Astrocyte of the spinal cord (primary cell): ENCODE measurements around the gene SV2A.
"Not testable (repeated sequence)": the region's sequence is repeated elsewhere in the genome, so short reads cannot be mapped to it uniquely, and the experiment has no call there.

Source experiments
- DNase-seq: peaks from one replicate; pipeline ENCODE4 v3.0.0; 2011; ENCODE audit warnings: low read depth, low spot score
- H3K4me3 ChIP-seq: 2 replicates; pipeline ENCODE4 v1.5.1; 2011; ENCODE audit warnings: low read depth, mild to moderate bottlenecking, low read length, moderate library complexity
- in situ Hi-C: cut with HindIII; loops from 2 replicates; pipeline ENCODE4 v1.10.0; 2017; ENCODE audit warnings: low sequenced_read_pairs
- TF ChIP-seq, protein P1 (sequence below): IDR thresholded peaks from 2 replicates; pipeline ENCODE4 v1.5.1; 2012; ENCODE audit warnings: low read depth, mild to moderate bottlenecking, low read length, inconsistent platforms

Gene SV2A

DNA sequence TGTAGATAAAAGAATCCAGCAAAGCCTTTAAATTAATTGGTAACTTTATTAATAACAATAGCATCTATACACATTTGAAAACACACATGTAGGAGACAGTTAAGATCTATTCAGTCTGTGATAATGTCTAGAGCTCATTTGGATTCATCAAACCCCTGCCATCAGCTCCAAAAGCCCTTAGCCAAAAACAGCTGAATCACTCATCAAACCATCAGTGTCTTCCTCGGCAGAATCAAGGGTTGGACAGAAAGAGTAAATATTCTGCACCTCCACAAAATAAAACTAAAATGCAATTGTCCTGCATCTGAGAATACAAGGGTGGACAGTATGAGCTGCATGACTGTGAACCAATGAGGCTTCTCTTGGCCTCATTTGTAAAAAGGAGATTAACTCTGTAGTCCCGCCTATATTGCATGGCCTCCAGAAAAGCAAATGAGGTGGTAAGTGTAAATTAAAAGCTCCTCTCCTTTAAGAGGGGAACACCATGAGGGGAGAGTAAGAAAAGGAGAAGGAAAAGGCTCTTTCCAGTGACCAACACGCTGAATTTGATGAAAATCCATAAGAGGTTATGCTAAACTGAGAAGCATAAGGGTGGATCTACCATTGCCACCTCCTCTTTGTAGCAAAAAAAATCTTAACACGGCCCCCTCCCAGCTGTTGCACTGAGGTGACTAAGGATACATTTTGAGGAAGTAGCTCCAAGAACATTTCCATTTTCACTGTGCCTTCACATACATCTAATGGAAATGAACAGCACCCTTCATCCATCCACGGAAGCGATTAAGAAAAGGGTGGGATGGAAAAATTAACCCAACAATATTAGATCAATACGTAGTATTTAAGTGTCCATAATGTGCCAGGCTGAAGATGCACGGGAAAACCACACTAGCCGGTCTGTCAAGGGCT, 33.0 kb downstream of the SV2A start:
- peak overlapping the region; percentile 85 for H3K4me3 ChIP-seq

GRCh38 chr1:149883598-149884247, 33.9 kb downstream of the SV2A start:
- no peak overlapping the region for H3K4me3 ChIP-seq
- DNase-seq = no peak
- in situ Hi-C loops = no loop called here
- TF ChIP-seq, protein P1, sequence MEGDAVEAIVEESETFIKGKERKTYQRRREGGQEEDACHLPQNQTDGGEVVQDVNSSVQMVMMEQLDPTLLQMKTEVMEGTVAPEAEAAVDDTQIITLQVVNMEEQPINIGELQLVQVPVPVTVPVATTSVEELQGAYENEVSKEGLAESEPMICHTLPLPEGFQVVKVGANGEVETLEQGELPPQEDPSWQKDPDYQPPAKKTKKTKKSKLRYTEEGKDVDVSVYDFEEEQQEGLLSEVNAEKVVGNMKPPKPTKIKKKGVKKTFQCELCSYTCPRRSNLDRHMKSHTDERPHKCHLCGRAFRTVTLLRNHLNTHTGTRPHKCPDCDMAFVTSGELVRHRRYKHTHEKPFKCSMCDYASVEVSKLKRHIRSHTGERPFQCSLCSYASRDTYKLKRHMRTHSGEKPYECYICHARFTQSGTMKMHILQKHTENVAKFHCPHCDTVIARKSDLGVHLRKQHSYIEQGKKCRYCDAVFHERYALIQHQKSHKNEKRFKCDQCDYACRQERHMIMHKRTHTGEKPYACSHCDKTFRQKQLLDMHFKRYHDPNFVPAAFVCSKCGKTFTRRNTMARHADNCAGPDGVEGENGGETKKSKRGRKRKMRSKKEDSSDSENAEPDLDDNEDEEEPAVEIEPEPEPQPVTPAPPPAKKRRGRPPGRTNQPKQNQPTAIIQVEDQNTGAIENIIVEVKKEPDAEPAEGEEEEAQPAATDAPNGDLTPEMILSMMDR = no peak

More for the DNA sequence above, 33.0 kb downstream of the SV2A start:
- in situ Hi-C loops = no loop called here
- TF ChIP-seq, protein P1 = no peak
- peak; percentile 39 for DNase-seq

GRCh38 chr1:149881876-149882275, 35.8 kb downstream of the SV2A start:
- no peak for DNase-seq
- TF ChIP-seq, protein P1 = no peak
- in situ Hi-C loops = no loop called here
- H3K4me3 ChIP-seq = no peak overlapping the region

DNA sequence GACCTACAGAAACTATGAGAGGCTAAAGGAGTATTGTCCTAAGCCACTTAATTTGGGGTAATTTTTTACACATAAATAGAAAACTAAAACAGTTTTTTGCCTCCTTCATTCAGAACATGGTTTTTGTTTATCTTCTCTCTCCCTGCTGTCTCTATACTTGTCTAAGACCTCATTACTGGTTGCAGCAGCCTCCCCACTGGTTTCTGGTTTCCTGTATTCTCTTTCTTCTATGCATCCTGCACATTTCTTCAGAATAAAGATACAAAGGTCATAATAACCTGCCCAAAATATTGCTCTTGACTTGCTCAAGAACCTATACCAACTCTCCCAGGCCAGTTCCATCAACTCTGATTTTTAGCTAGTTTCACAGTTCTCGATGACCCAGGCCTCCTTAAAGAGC, 38.1 kb downstream of the SV2A start:
- TF ChIP-seq, protein P1 = no peak
- no peak for DNase-seq
- in situ Hi-C loops = no loop called here
- H3K4me3 ChIP-seq = no peak overlapping the region

- DNase-seq = no peak
Observed at GRCh38 chr1:149877211-149877946, 40.3 kb downstream of the SV2A start.

GRCh38 chr1:149873060-149873459, 44.6 kb downstream of the SV2A start:
- in situ Hi-C loops, H3K4me3 ChIP-seq, DNase-seq: not testable (repeated sequence)

More at GRCh38 chr1:149877211-149877946, 40.3 kb downstream of the SV2A start:
- TF ChIP-seq, protein P1 = no peak
- in situ Hi-C loops = no loop called here
- H3K4me3 ChIP-seq = no peak overlapping the region

- DNase-seq, H3K4me3 ChIP-seq, in situ Hi-C loops: not testable (repeated sequence)
Observed at GRCh38 chr1:149866887-149867286, 50.8 kb downstream of the SV2A start.

DNA sequence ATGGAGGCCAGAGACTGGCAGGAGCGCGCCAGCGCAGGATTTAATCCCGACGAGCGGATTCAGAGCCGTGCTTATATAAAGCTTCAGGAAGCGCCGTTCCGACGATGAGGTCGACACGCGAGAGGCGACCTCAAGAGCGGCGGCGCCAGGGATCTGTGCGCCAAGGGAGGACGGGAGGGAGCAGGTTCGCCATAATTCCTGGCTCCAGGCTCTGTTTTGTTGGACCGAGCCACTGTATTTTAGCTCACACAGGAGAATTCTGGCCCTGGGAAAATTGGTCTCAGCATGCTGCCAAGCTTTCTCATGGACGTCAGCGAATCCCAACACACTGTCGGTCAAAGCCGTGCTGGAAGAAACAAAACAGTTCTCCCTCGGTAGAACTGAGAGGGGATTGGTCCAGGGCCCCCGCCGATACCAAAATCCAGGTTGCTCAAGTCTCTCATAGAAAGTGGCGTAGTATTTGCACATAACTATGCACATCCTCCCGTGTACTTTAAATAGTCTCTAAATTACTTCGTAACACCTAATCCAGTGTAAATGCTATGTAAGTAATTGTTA, 56.1 kb downstream of the SV2A start:
- H3K4me3 ChIP-seq, DNase-seq, in situ Hi-C loops: not testable (repeated sequence)

DNA sequence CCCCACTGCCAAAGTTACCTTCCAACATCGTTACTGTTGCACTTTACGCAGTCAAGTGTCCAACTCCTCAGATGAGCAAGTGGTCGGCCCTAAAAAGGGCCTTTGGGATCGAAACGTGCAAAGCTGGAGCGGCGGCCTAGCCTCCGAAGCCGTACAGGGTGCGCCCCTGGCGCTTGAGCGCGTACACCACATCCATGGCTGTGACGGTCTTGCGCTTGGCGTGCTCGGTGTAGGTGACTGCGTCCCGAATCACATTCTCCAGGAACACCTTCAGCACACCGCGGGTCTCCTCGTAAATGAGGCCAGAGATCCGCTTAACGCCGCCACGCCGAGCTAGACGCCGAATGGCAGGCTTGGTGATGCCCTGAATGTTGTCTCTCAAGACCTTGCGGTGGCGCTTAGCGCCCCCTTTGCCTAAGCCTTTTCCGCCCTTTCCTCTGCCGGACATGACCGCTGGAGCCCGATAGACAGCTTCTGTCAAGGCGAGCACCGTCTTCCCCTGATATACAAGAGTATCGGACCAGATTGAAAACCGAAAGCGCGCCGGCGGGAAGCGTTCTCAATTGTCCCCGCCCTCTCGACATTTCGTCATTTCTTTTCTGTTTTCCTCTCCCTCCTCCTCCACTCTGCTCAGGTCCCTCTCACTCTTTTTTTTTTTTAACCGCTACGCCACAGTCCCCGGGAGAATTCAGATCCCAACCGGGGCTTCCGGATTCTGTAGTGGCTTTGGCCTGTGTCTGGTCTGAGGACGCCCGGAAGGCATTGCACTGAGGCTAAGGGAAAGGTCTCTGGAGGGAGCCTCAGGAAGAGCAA, 56.8 kb downstream of the SV2A start:
- H3K4me3 ChIP-seq, in situ Hi-C loops, DNase-seq: not testable (repeated sequence)

DNA sequence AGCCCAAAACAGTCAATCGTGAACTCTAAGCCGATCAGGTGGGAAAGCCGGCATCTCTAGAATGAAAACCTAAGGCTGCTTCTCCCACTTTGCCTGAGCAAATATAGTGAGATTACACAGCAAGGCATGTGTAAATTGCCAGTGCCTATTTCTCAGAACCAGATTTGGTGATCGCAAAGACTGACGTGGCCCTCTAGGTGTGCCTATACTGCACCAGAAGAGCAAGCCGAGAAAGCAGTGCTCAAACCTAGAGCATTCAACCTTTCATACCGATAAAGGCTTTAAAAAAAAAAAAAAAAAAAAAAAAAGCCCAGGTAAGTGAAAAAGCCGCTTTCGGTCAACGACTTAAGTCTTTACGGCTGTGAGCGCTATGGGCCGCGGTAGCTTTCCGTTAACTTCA, 57.4 kb downstream of the SV2A start:
- DNase-seq, in situ Hi-C loops, H3K4me3 ChIP-seq: not testable (repeated sequence)
